ENCODE data around the gene POU3F2. TPM values are rescaled to one million over a fixed set of nuclear protein-coding genes. Genes with fewer than 3 reads are reported as not detected.

The POU3F2 gene
- total RNA-seq, 1 donor from 2014 or later, result 12.2 TPM

DNA sequence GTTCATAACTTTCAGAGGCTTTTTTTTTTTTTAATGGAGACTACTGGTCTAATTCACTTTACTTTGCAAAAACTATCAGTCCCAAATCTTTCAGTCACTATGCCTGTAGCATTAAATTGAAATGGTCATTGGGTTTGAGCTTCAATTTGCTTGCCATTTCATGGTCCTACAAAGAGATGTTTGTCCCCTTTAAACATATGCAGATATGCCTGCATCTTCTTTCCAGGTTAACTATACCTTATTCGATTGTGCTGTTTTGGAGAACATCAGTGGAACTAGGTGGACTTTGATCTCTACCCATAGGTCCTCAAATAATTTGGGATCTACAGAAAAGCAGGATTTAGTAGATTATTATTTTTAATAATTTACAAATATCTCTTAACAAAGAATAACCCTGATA, 4.6 kb downstream of the POU3F2 start:
- H3K9ac ChIP-seq, result no peak overlapping the region
- peaks cover 91% of the 10 kb centered on the region for H3K27me3 ChIP-seq
- Mint-ChIP-seq H3K4me1 (peaks cover 29% of the 10 kb centered on the region), H3K27me3 (ENCODE audit: insufficient read depth, low read depth) (peaks cover 2% of the 10 kb centered on the region), H3K27ac (no peak overlapping the region), H3K4me3 (peak overlapping the region; percentile 94), H3K9me3 (peaks cover 2% of the 10 kb centered on the region), H3K36me3 (peaks cover 56% of the 10 kb centered on the region)
- peaks cover 30% of the 10 kb centered on the region for H3F3A ChIP-seq (ENCODE audit: low read depth)
- peaks cover 80% of the 10 kb centered on the region for H4K20me1 ChIP-seq (ENCODE audit: low read depth)
- no peak for DNase-seq (ENCODE audit: low spot score)
- peaks cover 61% of the 10 kb centered on the region for H3K4me1 ChIP-seq
- H3K9me3 ChIP-seq (ENCODE audit: low read depth), result no peaks in the 10 kb centered on the region
- no peak overlapping the region for H3K4me3 ChIP-seq
- no peaks in the 10 kb centered on the region for H3K36me3 ChIP-seq
- H3K27ac ChIP-seq, result no peak overlapping the region
- H3K79me2 ChIP-seq (ENCODE audit: low read depth), result peaks cover 46% of the 10 kb centered on the region
- no peak for TF ChIP-seq EZH2phosphoT487 (IDR thresholded peaks at IDR 0.05)
- TF ChIP-seq EZH2 (IDR thresholded peaks at IDR 0.05), result no peak
- TF ChIP-seq, protein P1, sequence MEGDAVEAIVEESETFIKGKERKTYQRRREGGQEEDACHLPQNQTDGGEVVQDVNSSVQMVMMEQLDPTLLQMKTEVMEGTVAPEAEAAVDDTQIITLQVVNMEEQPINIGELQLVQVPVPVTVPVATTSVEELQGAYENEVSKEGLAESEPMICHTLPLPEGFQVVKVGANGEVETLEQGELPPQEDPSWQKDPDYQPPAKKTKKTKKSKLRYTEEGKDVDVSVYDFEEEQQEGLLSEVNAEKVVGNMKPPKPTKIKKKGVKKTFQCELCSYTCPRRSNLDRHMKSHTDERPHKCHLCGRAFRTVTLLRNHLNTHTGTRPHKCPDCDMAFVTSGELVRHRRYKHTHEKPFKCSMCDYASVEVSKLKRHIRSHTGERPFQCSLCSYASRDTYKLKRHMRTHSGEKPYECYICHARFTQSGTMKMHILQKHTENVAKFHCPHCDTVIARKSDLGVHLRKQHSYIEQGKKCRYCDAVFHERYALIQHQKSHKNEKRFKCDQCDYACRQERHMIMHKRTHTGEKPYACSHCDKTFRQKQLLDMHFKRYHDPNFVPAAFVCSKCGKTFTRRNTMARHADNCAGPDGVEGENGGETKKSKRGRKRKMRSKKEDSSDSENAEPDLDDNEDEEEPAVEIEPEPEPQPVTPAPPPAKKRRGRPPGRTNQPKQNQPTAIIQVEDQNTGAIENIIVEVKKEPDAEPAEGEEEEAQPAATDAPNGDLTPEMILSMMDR (IDR thresholded peaks at IDR 0.05), result no peak
- no peak overlapping the region for H2AFZ ChIP-seq (replicated peaks)
- peak overlapping the region; percentile 88 for H3K4me2 ChIP-seq

DNA sequence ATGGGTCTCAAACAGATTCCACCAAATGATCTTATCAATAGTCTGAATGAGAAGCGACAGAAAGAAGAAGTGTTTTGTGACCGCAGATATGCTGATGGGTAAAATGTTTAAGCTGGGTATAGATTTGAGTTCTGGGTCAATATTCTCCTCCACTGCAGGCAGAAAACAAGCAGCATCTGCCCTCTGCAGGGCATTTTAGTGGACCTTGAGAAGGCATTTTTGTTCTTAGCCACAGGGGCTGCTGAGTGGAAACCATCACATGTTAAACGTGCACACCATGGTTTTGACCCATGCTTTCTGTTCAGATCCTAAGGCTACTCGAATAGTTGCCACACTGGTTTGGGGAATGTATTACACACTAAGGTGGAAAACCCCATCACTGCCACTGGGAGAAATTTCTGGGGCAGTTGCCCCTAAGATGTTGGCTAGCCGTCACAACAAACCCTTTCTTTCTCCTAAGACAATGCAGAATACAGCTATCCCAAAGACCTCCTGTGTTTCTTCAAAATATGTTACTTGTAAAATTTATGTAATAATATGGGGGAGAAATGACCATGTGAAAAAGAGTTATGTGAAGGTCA, 5.5 kb downstream of the POU3F2 start:
- H3K4me3 Mint-ChIP-seq, result peak overlapping the region; percentile 94
- peaks cover 34% of the 10 kb centered on the region for H3K4me1 Mint-ChIP-seq
- DNase-seq (ENCODE audit: low spot score), result peak; percentile 69
- H3K9me3 ChIP-seq (ENCODE audit: low read depth), result no peaks in the 10 kb centered on the region
- peaks cover 46% of the 10 kb centered on the region for H3K79me2 ChIP-seq (ENCODE audit: low read depth)
- H3K27ac ChIP-seq, result no peak overlapping the region
- H3K4me3 ChIP-seq, result no peak overlapping the region
- H3K4me2 ChIP-seq, result peak overlapping the region; percentile 88
- peak overlapping the region; percentile 43 for H3K27ac Mint-ChIP-seq
- peaks cover 87% of the 10 kb centered on the region for H4K20me1 ChIP-seq (ENCODE audit: low read depth)
- no peak overlapping the region for H3K9ac ChIP-seq
- H3K36me3 Mint-ChIP-seq, result peaks cover 62% of the 10 kb centered on the region
- peaks cover 3% of the 10 kb centered on the region for H3K27me3 Mint-ChIP-seq (ENCODE audit: insufficient read depth, low read depth)
- no peaks in the 10 kb centered on the region for H3K36me3 ChIP-seq
- peaks cover 32% of the 10 kb centered on the region for H3F3A ChIP-seq (ENCODE audit: low read depth)
- H3K4me1 ChIP-seq, result peaks cover 69% of the 10 kb centered on the region
- TF ChIP-seq, protein P1 (IDR thresholded peaks at IDR 0.05), result peak; percentile 75
- no peak for TF ChIP-seq EZH2phosphoT487 (IDR thresholded peaks at IDR 0.05)
- no peak for TF ChIP-seq EZH2 (IDR thresholded peaks at IDR 0.05)
- H2AFZ ChIP-seq (replicated peaks), result no peak overlapping the region
- H3K27me3 ChIP-seq, result peaks cover 98% of the 10 kb centered on the region
- H3K9me3 Mint-ChIP-seq, result peaks cover 2% of the 10 kb centered on the region

DNA sequence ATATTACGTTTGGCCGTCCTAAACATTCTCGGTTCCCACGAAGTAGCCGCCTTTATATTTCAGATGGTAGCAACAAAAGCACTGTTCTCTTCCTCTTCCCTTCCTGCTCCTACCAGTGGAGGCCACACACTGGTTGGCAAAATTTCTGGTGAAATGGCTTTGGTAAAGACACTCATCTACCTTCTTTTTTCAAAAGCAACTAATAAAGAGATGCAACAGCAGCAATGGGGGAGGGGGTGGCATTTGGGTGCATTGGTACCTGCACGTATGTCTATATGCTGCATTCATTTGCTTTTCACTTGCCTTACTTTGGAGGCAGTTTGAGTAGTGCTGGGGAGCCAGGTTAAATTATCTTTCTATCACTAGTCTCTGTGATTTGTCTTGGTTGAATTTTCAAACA, 6.0 kb downstream of the POU3F2 start:
- no peak overlapping the region for H2AFZ ChIP-seq (replicated peaks)
- peaks cover 35% of the 10 kb centered on the region for H3K4me1 Mint-ChIP-seq
- DNase-seq (ENCODE audit: low spot score), result peak; percentile 1
- H3K4me3 ChIP-seq, result no peak overlapping the region
- no peaks in the 10 kb centered on the region for H3K36me3 ChIP-seq
- H3K9ac ChIP-seq, result no peak overlapping the region
- H3K27ac ChIP-seq, result no peak overlapping the region
- peaks cover 95% of the 10 kb centered on the region for H3K27me3 ChIP-seq
- H3F3A ChIP-seq (ENCODE audit: low read depth), result peaks cover 34% of the 10 kb centered on the region
- H3K4me2 ChIP-seq, result no peak overlapping the region
- peaks cover 4% of the 10 kb centered on the region for H3K27me3 Mint-ChIP-seq (ENCODE audit: insufficient read depth, low read depth)
- H3K4me1 ChIP-seq, result peaks cover 69% of the 10 kb centered on the region
- H3K27ac Mint-ChIP-seq, result peak overlapping the region; percentile 77
- peaks cover 62% of the 10 kb centered on the region for H3K36me3 Mint-ChIP-seq
- H3K79me2 ChIP-seq (ENCODE audit: low read depth), result peaks cover 43% of the 10 kb centered on the region
- H4K20me1 ChIP-seq (ENCODE audit: low read depth), result peaks cover 87% of the 10 kb centered on the region
- no peaks in the 10 kb centered on the region for H3K9me3 ChIP-seq (ENCODE audit: low read depth)
- peak overlapping the region; percentile 94 for H3K4me3 Mint-ChIP-seq
- peaks cover 2% of the 10 kb centered on the region for H3K9me3 Mint-ChIP-seq
- no peak for TF ChIP-seq EZH2 (IDR thresholded peaks at IDR 0.05)
- TF ChIP-seq, protein P1 (IDR thresholded peaks at IDR 0.05), result no peak
- TF ChIP-seq EZH2phosphoT487 (IDR thresholded peaks at IDR 0.05), result no peak
